ENCODE measurements around the gene TECTB.
"Not testable (repeated sequence)": the region's sequence is repeated elsewhere in the genome, so short reads cannot be mapped to it uniquely, and the experiment has no call there.

The TECTB gene

DNA sequence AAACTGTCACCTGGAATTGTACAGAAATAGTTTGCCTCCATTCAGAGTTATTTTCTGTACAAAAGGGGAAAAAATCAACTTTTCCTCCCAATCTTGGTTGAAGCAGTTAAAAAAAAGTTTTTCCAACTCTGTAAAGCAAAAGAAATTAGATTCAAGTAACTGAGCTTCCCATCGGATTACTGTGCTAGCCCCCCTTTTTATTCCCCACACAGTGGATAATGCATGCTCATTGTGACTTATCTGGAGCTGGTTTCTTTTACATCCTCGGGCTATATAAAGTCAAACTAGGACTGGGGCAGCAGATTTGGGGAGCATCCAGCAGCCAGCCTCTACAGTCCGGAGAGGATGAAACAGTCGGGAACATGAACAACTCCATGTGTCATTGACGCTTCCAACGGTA, at the start of gene TECTB:
Gene TECTB (plus strand): TSS at position 301 of the 400 bp plus-strand sequence. CDS start 335 bp downstream, outside the sequence.
- DNase-seq (ENCODE audit: low read depth) = no peak

- no peak for DNase-seq (ENCODE audit: low read depth)
Observed at GRCh38 chr10:112235141-112235540, 48.1 kb upstream of the TECTB start.

GRCh38 chr10:112235920-112236319, 47.3 kb upstream of the TECTB start:
- DNase-seq (ENCODE audit: low read depth) = no peak

- no peak for DNase-seq (ENCODE audit: low read depth)
Observed at GRCh38 chr10:112236486-112236885, 46.7 kb upstream of the TECTB start.

DNA sequence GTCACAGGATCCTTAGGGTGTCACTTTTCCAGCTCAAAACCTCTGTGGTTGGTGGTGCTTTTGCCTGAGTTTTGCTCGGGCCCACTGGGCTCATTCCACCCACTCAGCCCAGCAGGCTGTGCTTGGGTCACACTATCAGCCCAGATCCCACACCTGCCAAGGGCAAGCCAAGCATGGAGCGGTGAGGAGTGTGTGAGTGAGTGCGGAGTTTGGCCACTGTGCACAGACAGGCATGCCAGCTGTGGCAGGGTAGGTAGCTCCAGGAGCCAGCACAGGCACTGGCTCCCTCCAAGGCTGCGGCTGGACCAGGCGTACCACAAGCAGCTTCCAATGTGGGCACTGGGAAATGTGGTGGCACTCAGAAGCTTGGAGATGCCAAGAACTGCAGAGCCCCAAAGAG, 43.9 kb upstream of the TECTB start:
- DNase-seq (ENCODE audit: low read depth) = no peak

DNA sequence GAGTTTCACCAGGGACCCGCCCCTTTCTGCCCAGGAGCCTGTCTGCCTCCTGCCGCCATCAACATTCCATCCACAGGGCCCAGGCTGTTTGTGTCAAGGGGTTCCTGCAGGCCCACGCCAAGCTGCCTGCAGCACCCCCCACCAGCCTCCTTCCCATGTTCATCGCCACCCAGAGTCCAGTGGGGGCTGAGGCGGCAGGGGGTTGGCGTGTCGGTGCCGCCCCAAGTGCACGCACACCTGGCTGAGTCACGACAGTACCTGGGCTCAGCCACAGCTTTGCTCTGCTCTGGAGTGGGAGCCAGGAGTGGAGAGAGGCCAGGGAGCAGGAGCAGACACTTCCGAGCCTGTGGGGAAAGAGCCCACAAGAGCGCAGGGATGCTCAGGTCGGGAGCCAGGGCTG, 42.8 kb upstream of the TECTB start:
- DNase-seq (ENCODE audit: low read depth) = no peak

- no peak for DNase-seq (ENCODE audit: low read depth)
Observed at GRCh38 chr10:112241651-112242341, 41.4 kb upstream of the TECTB start.

GRCh38 chr10:112242769-112243168, 40.4 kb upstream of the TECTB start:
- DNase-seq (ENCODE audit: low read depth) = no peak

- no peak for DNase-seq (ENCODE audit: low read depth)
Observed at GRCh38 chr10:112243713-112244112, 39.5 kb upstream of the TECTB start.

GRCh38 chr10:112244197-112244596, 39.0 kb upstream of the TECTB start:
- DNase-seq (ENCODE audit: low read depth) = no peak

DNA sequence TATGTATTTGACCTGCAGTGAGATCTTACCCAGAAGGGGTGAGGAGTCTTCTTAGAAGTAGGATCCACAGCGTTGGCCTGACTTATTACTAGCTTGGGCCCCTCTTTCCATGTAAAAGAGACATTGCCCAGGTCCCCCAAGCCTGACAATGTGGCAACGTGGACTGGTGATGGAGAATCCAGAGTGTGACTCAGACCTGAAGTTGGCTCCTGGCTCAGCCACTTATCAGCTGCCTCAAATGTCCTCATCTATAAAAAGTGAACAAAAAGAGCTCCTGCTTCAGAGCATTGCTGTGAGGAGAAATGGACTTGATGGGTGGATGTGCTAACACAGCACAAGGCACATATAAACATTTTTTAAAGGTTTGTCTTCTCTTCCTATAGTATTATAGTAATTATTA, 35.4 kb upstream of the TECTB start:
- no peak for DNase-seq (ENCODE audit: low read depth)

GRCh38 chr10:112248584-112249295, 34.5 kb upstream of the TECTB start:
- no peak for DNase-seq (ENCODE audit: low read depth)

GRCh38 chr10:112249722-112250121, 33.5 kb upstream of the TECTB start:
- DNase-seq (ENCODE audit: low read depth) = no peak

GRCh38 chr10:112250555-112250954, 32.6 kb upstream of the TECTB start:
- DNase-seq (ENCODE audit: low read depth) = peak; percentile 49

DNA sequence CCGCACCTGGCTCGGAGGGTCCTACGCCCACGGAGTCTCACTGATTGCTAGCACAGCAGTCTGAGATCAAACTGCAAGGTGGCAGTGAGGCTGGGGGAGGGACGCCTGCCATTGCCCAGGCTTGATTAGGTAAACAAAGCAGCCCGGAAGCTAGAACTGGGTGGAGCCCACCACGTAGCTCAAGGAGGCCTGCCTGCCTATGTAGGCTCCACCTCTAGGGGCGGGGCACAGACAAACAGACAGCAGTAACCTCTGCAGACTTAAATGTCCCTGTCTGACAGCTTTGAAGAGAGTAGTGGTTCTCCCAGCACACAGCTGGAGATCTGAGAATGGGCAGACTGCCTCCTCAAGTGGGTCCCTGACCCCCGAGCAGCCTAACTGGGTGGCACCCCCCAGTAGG, 32.0 kb upstream of the TECTB start:
- DNase-seq (ENCODE audit: low read depth) = not testable (repeated sequence)

- DNase-seq (ENCODE audit: low read depth) = no peak
Observed at GRCh38 chr10:112258407-112258806, 24.8 kb upstream of the TECTB start.

DNA sequence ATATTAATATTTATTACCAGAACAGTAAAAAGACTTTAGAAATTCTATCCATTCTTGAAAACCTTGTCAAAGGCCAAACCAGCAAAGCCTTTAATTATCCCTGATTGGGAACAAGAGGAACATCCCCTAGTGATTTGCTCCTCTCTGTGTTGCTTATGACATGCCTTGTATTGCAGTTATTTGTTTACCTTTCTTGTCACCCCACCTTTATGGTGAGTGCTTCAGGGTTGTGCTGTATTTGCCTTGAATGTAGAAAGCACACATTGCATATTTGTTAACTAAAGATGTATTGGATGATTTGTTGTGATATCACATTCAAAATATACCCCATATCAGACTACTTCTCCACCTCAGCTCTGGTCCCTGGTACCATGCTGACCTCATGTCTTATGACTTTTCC, 23.5 kb upstream of the TECTB start:
- DNase-seq (ENCODE audit: low read depth) = no peak

DNA sequence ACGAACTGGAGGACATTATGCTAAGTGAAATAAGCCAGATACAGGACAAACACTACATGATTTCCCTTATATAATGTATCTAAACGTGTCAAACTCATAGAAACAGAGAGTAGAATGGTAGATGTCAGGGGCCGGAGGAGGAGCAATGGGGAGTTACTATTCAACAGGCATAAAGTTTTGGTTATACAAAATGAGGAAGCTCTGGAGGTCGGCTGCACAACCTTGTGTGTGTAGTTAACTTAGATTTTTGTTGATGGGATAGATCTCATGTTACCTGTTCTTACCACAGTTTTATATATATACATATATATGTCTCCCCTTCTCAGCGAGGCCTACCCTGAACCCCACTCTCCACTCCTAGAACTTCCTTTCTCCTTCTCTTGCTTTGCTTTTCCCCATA, 22.4 kb upstream of the TECTB start:
- DNase-seq (ENCODE audit: low read depth) = no peak

DNA sequence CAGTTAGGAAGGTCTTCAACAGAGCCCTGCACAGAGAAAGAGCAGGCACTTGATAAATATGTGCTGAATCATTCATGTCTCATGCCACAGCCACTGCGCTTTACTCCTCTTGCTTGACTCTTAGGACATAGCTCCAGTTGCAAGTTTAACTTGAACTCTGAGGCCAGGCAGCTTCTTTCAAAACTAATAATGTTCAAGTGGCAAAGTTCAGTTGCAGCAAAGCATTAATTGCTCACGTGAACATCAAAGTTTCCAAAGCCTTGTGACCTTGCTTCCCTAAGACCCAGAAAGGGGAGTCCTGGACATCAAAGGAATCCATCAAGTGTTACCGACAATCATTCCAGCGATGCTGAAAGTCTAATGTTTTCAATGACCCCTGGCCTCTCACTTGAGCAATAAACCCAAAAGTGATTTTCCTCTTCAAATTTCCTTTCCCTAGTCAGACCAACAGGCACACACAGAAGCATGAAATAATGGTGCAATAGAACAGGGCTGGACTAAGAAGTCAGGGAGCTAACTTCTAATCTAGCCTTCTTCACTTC, 21.8 kb upstream of the TECTB start:
- peak; percentile 70 for DNase-seq (ENCODE audit: low read depth)

DNA sequence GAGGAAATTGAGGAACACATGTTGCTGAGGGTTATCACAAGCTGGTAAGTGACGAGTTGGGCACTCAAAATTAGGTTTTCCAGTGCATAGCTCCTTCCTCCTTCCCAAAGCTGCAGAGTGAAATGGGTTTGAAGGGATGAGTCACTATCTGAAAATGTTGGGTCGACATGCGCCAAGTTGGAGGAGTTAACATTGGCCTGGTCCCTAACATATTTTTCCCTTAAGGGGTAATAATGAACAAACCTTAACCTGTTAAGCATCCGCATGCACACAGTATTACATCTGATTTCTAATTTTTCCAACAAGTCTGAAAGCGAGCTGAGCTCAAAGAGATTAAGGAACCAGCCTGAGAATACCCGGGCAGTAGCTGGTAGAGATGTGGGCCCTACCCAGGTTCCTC, 20.7 kb upstream of the TECTB start:
- DNase-seq (ENCODE audit: low read depth) = no peak

- no peak for DNase-seq (ENCODE audit: low read depth)
Observed at GRCh38 chr10:112265745-112266144, 17.5 kb upstream of the TECTB start.

GRCh38 chr10:112269266-112269665, 13.9 kb upstream of the TECTB start:
- DNase-seq (ENCODE audit: low read depth) = peak; percentile 54

- DNase-seq (ENCODE audit: low read depth) = peak; percentile 73
Observed at GRCh38 chr10:112271982-112272381, 11.2 kb upstream of the TECTB start.
